Left cardiac atrium (tissue), 4 donors: ENCODE data around the gene DIDO1. TPM values are rescaled to one million over a fixed set of nuclear protein-coding genes. Genes with fewer than 3 reads are reported as not detected.

ENCODE experiments used
- ATAC-seq, 2 donors: fragments of 200-7000 bp; cut with Tn5 transposase; one replicate each; pipeline ENCODE4 v1.9.1; 2020; ENCODE audit warnings: mild to moderate bottlenecking in 2 of 2, moderate library complexity in 2 of 2
- DNase-seq: peaks from one replicate; pipeline ENCODE4 v3.0.0-alpha.2; 2020
- intact Hi-C, 2 donors: fragments of 100-400 bp; cut with DNase I; formaldehyde crosslinking; loops; one replicate each; pipeline versions ENCODE4 v1.14.1 to v1.15.1; 2022 to 2023
- long read RNA-seq: library from polyadenylated mRNA; unstranded; transcript quantifications from one replicate; pipeline ENCODE4 v2.0.0, GENCODE V29; 2021
- total RNA-seq, 2 donors: library from RNA; stranded (reverse); fragmentation: NEBNext Ultra II Directional; extraction: Animal tissue kit (Norgen Biotek cat#: 25700); gene quantifications; one replicate each; pipeline ENCODE4 v1.2.1, GENCODE V29; 2021
- donor health status: DM: no; HTN: yes; CAD: no.
- donor health status: DM: no; HTN: yes; CAD: no; lungs with severe emphysema.
- donor health status: DM: yes; HTN: yes; CAD: no.
- donor health status: Dilated cardiomyopathy.

DIDO1 gene
- 10 to 100 TPM; 33.8 to 39.1 TPM for total RNA-seq
- long read RNA-seq, transcript DIDO1-205 (6 exons, 2,833 nt) = minor isoform, 12 of 54 reads
- long read RNA-seq, transcript DIDO1-202 (6 exons, 2,707 nt) = major isoform, 31 of 54 reads
- long read RNA-seq, partial matches to known transcripts = 3 of 54 reads
- long read RNA-seq, other reads (novel, unspliced or antisense) = 8 of 54 reads

DNA sequence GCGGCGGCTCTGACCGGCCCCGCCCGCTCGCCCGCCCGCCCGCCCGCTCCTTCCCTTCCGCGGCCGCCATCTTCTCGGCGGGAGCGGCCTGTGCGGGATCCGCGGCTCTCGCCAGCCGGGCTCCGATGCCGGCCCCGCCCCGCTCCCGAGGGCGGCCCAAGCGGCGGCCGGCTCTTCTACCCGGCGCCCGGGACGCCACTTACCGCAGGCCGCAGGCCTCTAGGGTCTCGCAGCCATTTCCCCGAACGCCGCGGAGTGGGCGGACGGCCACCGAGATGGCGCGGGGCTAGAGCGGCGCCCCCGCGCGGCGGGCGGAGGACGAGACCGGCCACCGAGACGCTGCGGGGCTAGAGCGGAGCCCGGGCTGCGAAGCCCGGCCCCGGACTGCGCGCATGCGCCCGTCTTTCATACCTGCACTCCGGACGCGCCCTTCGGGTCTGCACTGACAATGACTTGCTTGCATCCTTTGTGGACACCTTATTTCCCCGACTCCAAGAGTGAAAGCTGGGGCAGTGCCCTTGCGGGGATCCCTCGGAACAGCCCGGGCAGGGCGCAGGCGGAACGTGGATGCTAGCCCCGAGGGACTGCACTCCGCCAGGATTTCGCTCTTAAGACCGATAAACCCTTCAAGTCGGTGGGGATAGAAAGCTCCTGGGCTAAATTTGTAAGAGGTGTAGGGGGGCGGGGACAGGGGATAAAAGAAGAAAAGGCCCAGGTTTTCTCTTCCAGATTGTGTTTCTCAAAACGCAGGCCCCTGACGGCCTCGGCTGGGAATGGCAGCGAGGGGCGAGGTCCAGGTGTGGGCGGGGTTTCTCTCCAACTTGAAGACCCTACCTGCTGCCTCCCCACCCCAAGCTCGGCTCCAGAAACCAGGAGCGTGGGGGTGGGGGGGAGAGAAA, at the start of gene DIDO1:
TSS of gene DIDO1 (minus strand) at position 277 of the 899 bp plus-strand sequence.
- ATAC-seq = peak; percentile 88 to 93
- intact Hi-C loops = no loop called here

DNA sequence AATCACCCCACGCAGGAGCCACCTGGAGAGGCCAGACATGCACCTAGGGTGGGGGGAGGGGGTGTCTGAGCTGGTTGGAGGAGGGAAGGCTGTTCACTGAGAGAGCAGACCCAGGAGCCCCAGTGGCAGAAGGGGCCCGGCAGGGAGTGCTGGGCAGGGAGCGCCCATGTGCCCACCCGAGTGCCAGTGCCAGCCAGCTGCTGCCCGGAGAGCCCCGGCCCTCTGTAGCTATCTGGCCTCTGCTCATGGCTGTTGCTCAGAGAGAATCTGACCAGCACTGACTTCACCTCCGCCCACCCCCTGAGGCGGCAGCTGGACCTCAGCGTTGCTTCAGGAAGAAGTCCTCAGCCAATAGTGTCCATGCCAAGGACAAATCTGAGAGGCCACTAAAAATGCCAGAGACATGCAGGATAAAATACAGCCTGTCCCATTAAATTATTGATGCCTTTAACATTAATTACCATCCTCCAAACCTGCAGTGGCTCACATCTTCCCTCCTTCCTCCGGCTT, 49.0 kb upstream of the DIDO1 start:
- intact Hi-C loops = no loop called here
- ATAC-seq (no peak), DNase-seq (no peak)

More for the DNA sequence above, at the start of gene DIDO1:
- DNase-seq = peak; percentile 91

DNA sequence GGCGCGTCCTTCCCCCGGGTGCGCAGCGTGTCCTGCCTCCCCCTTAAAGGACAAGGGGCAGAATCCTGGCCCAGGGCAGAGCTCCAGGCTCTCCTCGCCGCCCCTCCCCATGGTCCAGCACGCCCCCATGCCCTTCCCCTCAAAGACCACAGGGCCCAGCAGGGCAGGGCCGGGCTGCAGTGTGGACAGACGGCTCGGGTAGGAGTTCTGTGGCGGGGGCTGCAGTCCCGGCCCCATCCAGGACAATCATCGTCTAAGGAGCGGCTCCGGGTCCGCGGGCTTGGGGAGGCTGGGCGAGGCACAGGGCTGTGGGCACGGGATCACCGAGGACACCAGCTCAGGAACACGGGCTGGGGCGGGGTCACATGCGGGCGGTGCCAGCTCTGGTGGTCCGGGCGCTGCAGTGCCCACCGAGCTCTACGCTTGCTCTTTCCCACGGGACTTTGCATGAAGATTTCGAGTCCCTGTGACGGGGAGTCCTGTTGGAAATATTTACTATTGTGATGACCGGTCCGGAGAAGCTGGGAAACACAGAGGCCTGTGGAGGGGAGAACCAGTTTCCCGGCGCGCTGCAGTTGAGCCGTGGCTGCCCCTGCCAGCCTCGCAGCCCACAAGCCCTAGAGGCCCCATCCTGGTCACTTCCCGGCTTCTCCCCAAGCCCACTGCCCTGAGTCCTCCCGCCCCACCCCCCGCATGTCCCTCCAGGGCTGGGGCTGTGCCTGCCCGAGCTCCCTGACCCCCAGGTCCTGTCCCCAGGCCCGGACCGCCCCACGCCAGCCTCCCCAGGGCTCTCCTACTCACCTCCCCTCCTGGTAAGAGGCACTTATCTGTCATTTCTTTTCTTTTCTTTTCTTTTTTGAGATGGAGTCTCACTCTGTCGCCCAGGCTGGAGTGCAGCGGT, 46.8 kb upstream of the DIDO1 start:
- ATAC-seq (peak in 1 of 2 donors; percentile 8), DNase-seq (no peak)
- intact Hi-C loops = loop anchor here in 1 of 2 donors (1.0 kb wide), 1 partner anchor 36 kb away; no protein-coding TSS in a partner anchor

DNA sequence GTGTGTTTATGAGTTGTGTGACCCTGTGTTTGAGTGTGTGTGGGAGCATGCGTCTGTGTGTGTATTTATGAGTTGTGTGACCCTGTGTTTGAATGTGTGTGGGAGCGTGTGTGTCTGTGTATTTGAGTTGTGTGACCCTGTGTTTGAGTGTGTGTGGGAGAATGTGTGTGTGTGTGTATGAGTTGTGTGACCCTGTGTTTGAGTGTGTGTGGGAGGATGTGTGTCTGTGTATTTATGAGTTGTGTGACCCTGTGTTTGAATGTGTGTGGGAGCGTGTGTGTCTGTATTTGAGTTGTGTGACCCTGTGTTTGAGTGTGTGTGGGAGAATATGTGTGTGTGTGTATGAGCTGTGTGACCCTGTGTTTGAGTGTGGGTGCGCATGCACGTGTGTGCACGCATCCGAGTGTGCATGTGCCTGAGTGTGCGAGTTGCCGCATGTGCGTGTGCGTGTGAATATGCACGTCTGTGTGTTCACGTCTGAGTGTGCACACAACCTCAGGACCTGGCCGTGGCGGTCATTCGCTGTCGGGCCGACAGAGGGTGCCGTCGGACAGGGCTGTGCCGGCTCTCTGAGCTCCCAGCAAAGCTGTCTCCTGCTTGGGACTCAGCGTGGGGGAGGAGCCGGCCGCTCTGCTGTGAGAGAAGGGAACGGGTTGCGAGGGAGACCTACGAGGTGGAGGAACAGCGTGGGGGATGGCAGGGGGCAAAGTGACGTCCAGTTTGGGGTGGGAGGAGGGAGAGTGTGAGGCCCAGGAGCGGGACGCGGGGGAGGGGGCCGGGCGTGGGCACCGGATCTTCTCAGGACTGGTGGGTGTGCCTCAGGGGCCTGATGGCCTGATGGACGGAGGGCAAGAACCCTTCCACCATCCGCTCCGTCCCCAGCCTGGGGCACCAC, 45.9 kb upstream of the DIDO1 start:
- DNase-seq (peak; percentile 90), ATAC-seq (peak; percentile 90 to 95)
- intact Hi-C loops = loop anchor here in 1 of 2 donors (1.0 kb wide), 1 partner anchor 37 kb away; no protein-coding TSS in a partner anchor

DNA sequence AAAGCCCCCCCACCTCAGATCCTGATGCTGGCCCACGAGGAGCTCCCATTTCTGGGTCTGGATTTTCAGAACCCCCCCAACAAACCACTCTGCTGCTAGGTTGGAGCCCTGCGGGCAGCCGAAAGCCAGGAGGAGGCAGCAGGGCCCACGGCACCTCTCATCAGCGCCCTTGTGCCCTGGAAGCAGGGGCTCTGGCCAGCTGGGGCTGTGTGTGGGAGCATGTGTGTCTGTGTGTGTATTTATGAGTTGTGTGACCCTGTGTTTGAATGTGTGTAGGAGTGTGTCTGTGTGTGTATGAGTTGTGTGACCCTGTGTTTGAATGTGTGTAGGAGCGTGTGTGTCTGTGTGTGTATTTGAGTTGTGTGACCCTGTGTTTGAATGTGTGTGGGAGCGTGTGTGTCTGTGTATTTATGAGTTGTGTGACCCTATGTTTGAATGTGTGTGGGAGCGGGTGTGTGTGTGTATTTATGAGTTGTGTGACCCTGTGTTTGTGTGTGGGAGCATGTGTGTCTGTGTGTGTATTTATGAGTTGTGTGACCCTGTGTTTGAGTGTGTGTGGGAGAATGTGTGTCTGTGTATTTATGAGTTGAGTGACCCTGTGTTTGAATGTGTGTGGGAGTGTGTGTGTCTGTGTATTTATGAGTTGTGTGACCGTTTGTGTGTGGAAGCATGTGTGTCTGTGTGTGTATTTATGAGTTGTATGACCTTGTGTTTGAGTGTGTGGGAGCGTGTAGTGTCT, 45.1 kb upstream of the DIDO1 start:
- intact Hi-C loops = no loop called here
- no peak for ATAC-seq

DNA sequence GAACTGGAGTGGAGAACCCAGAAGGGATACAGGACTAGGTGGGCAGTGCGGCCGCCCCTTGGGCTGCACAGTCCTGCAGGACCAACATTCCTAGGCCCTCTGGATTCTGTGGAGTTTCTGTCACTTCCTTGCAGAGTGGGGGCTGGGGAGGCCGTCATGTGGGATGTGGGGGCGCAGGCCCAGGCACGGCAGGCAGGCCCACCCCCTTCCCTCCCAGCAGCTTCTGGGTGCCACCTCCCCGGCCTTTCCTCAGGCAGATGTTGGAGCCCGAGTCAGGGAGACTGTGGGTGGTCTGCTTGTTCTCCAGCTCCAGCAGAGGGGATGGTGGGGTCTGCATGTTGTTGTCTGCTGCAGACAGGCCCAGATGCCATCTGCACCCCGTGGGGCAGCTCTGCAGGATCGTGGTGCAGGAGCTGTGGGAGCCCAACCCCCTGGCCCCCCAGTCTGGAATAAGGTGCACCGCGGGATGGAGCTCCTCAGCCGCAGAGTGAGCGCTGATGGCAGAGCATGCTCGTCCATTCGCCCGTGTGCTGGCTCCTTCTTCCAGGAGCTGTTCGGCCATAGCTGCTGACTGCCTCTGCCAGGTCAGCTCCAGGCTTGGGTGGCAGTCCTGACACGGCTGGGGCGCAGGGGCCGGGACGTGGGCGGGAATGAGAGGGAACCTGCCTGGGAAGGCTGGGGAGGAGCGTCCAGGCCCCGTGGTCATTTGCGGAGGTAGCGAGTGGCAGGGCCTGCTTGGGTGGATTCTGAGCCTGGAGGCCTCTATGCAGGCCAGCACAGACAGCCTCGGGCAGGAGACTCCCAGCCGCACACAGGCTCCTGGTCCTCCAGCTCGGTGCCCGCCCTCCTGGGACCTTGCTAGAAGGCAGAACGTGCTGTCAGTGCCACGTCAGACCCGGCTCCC, 44.3 kb upstream of the DIDO1 start:
- ATAC-seq (no peak), DNase-seq (no peak)
- intact Hi-C loops = no loop called here

More for the DNA sequence above, 45.1 kb upstream of the DIDO1 start:
- no peak for DNase-seq

DNA sequence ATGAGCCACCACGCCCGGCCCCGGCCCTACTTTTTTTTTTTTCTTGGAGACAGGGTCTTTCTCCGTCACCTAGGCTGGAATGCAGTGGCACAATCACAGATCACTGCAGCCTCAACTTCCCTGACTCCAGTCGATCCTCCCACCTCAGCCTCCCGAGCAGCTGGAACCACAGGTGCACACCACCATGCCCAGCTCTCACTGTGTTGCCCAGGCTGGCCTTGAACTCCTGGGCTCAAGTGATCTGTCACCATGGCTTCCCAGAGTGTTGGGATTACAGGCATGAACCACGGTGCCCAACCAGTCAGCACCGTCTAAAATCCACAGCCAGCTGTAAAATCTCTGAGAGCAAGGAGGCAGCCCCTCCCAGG, 43.6 kb upstream of the DIDO1 start:
- intact Hi-C loops = no loop called here
- DNase-seq = no peak
- ATAC-seq = no peak

DNA sequence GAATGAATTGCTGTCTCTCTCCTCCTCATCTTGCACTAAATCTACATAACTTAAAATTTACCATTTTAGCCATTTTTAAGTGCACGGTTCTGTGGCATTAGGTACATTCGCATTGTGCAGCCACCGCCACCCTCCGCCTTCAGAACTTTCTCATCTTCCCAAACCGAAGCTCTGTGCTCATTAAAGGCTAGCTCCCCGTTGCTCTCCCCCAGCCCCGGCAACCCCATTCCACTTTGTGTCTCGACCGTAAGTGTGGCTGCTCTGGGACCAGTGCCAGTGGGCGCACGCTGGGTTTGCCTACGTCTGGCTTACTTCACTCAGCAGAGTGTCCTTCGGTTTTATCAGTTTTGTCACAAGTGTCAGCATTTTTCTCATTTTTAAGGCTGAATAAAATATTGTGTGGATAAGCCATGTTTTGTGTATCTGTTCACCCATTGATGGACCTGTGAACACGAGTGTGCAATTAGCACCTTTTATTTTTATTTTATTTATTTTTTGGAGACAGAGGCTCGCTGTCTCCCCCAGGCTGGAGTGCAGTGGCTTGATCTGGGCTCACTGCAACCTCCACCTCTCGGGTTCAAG, 43.0 kb upstream of the DIDO1 start:
- ATAC-seq (no peak), DNase-seq (no peak)
- intact Hi-C loops = no loop called here

DNA sequence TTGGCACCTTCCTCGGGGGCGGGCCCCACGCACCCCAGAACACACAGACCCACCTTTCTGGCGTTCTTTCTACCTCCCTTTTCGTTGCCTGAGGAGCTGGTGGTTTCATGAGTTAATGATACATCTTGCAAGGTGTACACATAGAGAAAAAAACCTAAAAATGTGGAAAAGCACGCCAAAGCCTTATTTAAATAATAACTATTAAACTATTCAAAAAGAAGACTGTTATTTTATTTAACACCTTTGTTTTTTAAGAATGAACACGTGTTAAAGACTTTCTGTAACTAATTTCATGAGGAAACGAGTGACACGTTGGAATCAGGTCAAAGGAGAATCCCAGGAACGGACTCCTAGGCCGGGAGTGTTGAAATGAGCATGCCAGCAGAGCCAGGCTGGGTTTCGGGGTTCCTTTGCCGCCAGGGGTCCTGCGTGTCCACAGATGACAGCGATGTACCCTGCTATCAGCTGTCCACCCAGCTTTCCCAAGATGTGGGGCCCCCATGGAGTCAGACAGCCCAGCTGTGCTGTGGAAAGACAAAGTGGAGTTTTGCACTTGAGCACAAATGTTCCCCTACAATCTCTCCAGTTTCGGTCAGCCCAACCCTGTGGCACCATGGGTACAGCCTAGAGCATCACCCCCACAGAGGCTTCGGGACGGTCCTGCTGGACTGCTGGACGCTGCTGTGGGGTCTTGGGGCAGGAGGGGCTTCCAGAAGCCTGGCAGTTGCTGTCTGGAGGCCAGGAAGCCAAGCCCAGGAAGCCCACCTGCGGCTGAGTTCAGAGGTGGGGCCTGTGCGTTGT, 42.3 kb upstream of the DIDO1 start:
- DNase-seq = no peak
- intact Hi-C loops = no loop called here
- no peak for ATAC-seq

DNA sequence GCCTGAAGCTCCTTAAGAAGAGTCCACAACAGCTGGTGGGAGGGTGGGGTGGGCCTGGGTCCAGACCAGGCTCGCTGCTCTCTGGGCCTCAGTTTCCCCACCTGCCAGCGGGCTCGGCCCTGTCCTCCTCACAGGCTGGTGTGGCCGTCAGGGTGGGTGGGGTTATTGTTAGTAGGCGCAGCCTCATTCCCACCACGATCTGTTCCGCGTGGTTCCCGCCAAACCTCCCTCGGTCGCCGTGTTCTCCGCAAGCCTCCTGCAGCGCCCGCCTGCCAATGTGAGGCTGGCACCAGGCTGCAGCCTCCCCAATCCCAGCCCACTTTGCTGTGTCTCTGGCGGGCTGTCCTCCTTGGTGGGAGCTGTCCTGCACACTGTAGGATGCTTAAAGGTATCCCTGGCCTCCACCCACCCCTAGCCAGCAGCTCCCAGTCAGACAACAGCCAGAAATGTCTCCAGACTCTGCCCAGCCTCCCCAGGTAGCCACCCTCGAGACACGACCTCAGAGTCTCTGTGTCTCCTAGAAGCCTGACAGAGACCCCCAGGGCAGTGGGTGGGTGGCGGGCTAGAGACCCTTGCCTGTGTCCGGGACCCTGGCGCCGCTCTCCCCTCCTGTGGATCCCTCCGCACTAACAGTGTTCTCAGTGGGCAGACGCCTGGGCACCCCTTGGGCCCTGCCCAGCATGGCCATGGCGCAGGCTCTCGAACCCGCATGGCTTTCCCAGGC, 41.5 kb upstream of the DIDO1 start:
- DNase-seq (no peak), ATAC-seq (no peak)
- intact Hi-C loops = no loop called here

DNA sequence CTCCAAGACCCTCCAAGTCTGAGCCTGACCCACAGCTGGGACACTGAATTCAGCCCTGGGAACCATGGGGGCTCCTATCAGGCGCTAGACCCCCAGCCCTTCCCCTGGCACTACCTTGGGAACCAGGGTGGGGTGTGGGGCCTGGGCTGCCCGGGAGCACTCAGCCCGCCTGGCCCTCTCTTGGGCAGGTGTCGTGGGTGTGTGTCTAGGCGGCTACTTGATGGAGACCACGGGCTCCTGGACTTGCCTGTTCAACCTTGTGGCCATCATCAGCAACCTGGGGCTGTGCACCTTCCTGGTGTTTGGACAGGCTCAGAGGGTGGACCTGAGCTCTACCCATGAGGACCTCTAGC, 40.8 kb upstream of the DIDO1 start:
- ATAC-seq (no peak), DNase-seq (no peak)
- intact Hi-C loops = no loop called here

DNA sequence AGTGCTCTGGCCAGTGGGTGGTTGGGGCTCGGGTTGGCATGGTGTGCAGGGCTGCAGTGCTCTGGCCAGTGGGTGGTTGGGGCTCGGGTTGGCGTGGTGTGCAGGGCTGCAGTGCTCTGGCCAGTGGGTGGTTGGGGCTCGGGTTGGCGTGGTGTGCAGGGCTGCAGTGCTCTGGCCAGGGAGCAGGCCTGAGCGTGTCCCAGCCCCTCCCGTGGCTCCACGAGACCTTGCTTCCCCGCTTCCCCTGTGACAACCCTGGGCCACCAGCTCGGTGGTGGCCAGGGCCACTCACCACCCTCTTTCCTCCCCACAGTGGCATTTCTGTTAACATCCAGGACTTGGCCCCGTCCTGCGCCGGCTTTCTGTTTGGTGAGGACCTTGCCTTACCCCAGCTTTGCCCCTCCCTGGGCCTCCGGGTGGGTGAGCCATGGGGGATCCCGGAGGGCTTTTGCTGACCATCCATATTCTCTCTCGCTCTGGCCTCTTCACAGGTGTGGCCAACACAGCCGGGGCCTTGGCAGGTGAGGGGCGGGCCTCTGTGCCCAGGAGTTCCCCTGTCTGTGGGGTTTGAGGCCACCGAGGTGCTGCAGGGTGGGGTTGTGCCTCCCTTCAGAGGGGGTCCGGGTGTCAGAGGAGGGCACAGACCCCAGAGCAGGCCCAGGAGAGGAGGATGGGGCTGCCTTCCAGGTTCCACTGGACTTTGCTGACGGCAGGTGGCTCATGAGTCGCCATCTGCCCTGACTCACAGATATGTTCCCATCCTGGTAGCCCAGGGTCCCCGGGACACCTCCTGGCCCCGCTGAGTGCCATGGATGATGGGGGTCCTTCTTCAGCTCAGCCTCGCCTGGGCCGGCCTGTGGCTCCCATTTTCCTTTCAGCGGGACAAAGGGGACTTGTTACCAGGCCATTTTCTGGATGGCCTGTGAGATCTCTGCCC, 40.2 kb upstream of the DIDO1 start:
- no peak for ATAC-seq
- no peak for DNase-seq
- intact Hi-C loops = no loop called here

DNA sequence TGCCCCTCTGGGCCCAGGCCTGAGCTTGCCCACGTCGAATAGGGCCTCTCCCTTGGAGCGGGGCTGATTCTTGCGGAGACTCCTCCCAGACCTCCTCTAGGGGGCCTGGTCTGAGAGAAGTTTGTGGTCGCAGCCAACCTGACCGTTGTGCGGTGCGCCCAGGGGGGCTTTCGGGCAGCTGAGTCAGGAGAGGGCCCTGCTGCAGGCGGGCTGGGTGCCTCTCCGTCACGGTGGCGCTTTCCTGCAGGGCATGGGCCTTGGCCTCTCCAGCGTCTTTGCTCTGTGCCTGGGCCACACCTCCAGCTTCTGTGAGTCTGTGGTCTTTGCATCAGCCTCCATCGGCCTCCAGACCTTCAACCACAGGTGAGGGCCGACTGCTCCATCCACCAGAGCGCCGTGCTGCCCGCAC, 39.1 kb upstream of the DIDO1 start:
- DNase-seq (no peak), ATAC-seq (no peak)
- intact Hi-C loops = no loop called here

DNA sequence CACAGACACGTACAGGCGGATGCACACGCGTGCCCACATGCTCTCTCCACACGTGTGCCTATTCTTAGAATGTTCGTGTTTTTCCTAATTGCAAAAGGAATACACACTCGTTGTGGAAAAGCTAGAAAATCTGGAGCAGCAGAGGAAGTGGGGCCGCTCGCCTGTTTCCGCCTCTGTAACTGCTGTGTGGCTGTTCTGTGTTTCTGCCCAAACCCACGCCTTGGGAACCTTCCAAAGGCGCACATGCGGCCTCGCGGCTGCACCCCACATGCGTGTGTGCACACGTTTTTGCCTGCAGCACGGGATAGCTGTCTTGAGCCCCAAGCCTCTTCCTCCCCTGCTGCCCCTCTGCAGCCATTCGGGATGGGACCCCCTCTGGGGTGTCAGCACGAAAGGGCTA, 38.4 kb upstream of the DIDO1 start:
- intact Hi-C loops = no loop called here
- ATAC-seq = no peak
- no peak for DNase-seq
